Gastroesophageal sphincter (tissue), 3 donors: ENCODE data around the gene ARMH3.

Source experiments
- CTCF ChIP-seq, 4 experiments: fragments of 200-600 bp in 2 of 4; fragments of 450-650 bp in 2 of 4; sonication (generic) in 1 of 4; IDR thresholded peaks; one replicate each; pipeline ENCODE4 v1.5.1; 2017 to 2019; ENCODE audit warnings: antibody characterized with exemption in 4 of 4, mild to moderate bottlenecking in 2 of 4, moderate library complexity in 2 of 4
- EP300 ChIP-seq: sonication (generic); formaldehyde crosslinking; IDR thresholded peaks from one replicate; pipeline ENCODE4 v1.6.1; 2017; ENCODE audit warnings: antibody characterized with exemption, mild to moderate bottlenecking
- POLR2A ChIP-seq, 2 donors: fragments of 450-650 bp; IDR thresholded peaks; one replicate each; pipeline ENCODE4 v1.6.1; 2017; ENCODE audit warnings: antibody characterized with exemption in 2 of 2, mild to moderate bottlenecking in 2 of 2, moderate library complexity in 1 of 2
- POLR2AphosphoS5 ChIP-seq: sonication (generic); formaldehyde crosslinking; IDR thresholded peaks from one replicate; pipeline ENCODE4 v1.6.1; 2017; ENCODE audit warnings: antibody characterized with exemption

- TF ChIP-seq CTCF (IDR thresholded peaks at IDR 0.05), result no peak
- TF ChIP-seq POLR2A (IDR thresholded peaks at IDR 0.05), result no peak
- TF ChIP-seq POLR2AphosphoS5, result no peak
- TF ChIP-seq EP300, result no peak
These were observed 163.1 kb downstream of the ARMH3 start for GRCh38 chr10:101892782-101893391.
